Calu3 (cell line): ENCODE data around the gene DTX1. TPM values are rescaled to one million over a fixed set of nuclear protein-coding genes. Genes with fewer than 3 reads are reported as not detected.

ENCODE experiments used
- BruUV-seq: library from RNA; stranded (reverse); fragments of 400-500 nt; replicated peaks from 2 replicates; lab custom pipeline; 2021; lab: Mats Ljungman, UMichigan
- CTCF ChIA-PET: fragments of 300-600 bp; sonication (Branson Sonifier 250); formaldehyde crosslinking; loops from one replicate; lab custom pipeline; 2022; ENCODE audit warnings: antibody characterized with exemption; lab: Charles Lee
- DNase-seq: peaks from one replicate; pipeline ENCODE4 v3.0.0; 2022
- H3K27ac Mint-ChIP-seq: one replicate; pipeline ENCODE4 v1.8.0; 2022; ENCODE audit warnings: mixed read lengths; ENCODE audit not compliant: unreplicated experiment
- H3K27me3 Mint-ChIP-seq: one replicate; pipeline ENCODE4 v1.8.0; 2022; ENCODE audit warnings: mixed read lengths; ENCODE audit not compliant: unreplicated experiment
- H3K36me3 Mint-ChIP-seq: one replicate; pipeline ENCODE4 v1.8.0; 2022; ENCODE audit warnings: mild to moderate bottlenecking, moderate library complexity, mixed read lengths; ENCODE audit not compliant: insufficient read depth, unreplicated experiment
- H3K4me1 Mint-ChIP-seq: one replicate; pipeline ENCODE4 v1.8.0; 2022; ENCODE audit warnings: mild to moderate bottlenecking, low read depth, mixed read lengths; ENCODE audit not compliant: unreplicated experiment
- H3K4me3 Mint-ChIP-seq: one replicate; pipeline ENCODE4 v1.8.0; 2022; ENCODE audit warnings: mild to moderate bottlenecking, low read depth, moderate library complexity, mixed read lengths; ENCODE audit not compliant: unreplicated experiment
- H3K9me3 Mint-ChIP-seq: one replicate; pipeline ENCODE4 v1.8.0; 2022; ENCODE audit warnings: low read depth, mixed read lengths; ENCODE audit not compliant: unreplicated experiment
- intact Hi-C: fragments of 100-400 bp; cut with micrococcal nuclease; formaldehyde crosslinking; loops from one replicate; pipeline ENCODE4 v1.10.0; 2022; ENCODE audit not compliant: unreplicated experiment
- total RNA-seq: library from RNA; stranded (reverse); gene quantifications from 2 replicates; pipeline ENCODE4 v1.2.3, GENCODE V29; 2022
- TF ChIP-seq, protein P1 (sequence below): fragments of 200-600 bp; IDR thresholded peaks from one replicate; pipeline ENCODE4 v1.8.0; 2022; ENCODE audit warnings: antibody characterized with exemption; ENCODE audit not compliant: unreplicated experiment

Gene DTX1
- total RNA-seq, 1 experiment from 2014 or later = not detected

DNA sequence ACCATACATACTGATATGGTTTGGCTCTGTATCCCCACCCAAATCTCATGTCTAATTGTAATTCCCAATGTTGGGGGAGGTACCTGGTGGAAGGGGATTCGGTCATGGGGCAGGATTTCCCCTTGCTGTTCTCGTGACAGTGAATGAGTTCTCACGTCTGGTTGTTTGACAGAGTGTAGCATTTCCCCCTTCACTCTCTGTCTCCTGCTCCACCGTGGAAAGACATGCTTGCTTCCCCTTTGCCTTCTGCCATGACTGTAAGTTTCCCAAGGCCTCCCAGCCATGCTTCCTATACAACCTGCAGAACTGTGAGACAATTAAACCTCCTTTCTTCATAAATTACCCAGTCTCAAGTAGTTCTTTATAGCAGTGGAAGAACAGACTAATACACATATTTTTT, 28.8 kb upstream of the DTX1 start:
- no TSS peak for BruUV-seq
- no peak overlapping the region for H3K4me3 Mint-ChIP-seq
- CTCF ChIA-PET = interaction anchor here (0.8 kb wide), 1 partner anchor 35 kb away, joined by 3 read pairs; no protein-coding TSS in a partner anchor
- TF ChIP-seq, protein P1, sequence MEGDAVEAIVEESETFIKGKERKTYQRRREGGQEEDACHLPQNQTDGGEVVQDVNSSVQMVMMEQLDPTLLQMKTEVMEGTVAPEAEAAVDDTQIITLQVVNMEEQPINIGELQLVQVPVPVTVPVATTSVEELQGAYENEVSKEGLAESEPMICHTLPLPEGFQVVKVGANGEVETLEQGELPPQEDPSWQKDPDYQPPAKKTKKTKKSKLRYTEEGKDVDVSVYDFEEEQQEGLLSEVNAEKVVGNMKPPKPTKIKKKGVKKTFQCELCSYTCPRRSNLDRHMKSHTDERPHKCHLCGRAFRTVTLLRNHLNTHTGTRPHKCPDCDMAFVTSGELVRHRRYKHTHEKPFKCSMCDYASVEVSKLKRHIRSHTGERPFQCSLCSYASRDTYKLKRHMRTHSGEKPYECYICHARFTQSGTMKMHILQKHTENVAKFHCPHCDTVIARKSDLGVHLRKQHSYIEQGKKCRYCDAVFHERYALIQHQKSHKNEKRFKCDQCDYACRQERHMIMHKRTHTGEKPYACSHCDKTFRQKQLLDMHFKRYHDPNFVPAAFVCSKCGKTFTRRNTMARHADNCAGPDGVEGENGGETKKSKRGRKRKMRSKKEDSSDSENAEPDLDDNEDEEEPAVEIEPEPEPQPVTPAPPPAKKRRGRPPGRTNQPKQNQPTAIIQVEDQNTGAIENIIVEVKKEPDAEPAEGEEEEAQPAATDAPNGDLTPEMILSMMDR = no peak
- H3K27ac Mint-ChIP-seq = no peak overlapping the region
- no peak for DNase-seq
- no peaks in the 10 kb centered on the region for H3K36me3 Mint-ChIP-seq
- peaks cover 9% of the 10 kb centered on the region for H3K4me1 Mint-ChIP-seq
- intact Hi-C loops = no loop called here
- no peaks in the 10 kb centered on the region for H3K9me3 Mint-ChIP-seq
- peaks cover 70% of the 10 kb centered on the region for H3K27me3 Mint-ChIP-seq

DNA sequence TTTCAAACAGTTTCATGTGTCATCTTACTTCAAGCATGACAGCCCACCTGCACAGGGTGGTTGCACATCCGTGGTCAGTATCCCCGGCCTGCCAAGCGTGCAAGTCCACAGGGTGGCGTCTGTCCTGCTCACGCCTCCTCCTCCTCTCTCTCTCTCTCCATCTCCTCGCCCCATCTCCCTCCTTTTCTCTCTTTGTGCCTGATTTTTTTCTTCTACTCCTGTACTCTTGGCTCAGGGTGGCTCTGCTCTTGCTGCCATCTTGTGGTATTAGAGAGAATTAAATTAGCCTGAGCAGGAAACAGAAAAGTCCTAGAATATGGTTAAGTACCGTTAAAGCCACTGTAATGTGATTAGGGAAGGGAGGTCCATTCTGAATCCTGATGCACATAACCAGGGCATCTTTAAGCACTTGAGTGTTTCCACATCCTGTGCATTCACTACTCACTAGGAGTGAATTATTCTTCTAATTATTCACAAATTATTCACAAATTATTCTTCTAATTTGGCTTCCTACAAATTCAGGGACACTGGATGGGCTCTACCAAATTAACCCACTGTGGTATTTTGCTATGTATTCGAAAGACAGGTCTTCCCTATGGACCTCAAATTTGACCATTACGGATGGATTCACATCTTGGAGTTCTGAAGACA, 25.5 kb upstream of the DTX1 start:
- H3K27me3 Mint-ChIP-seq = peaks cover 53% of the 10 kb centered on the region
- TF ChIP-seq, protein P1 = peak; percentile 68
- CTCF ChIA-PET = no interaction called here
- no peak overlapping the region for H3K27ac Mint-ChIP-seq
- intact Hi-C loops = loop anchor here (1.0 kb wide), 2 partner anchors 38 to 131 kb away; no protein-coding TSS in a partner anchor
- DNase-seq = peak; percentile 43
- H3K9me3 Mint-ChIP-seq = no peaks in the 10 kb centered on the region
- no peaks in the 10 kb centered on the region for H3K36me3 Mint-ChIP-seq
- no TSS peak for BruUV-seq
- peaks cover 9% of the 10 kb centered on the region for H3K4me1 Mint-ChIP-seq
- H3K4me3 Mint-ChIP-seq = no peak overlapping the region

DNA sequence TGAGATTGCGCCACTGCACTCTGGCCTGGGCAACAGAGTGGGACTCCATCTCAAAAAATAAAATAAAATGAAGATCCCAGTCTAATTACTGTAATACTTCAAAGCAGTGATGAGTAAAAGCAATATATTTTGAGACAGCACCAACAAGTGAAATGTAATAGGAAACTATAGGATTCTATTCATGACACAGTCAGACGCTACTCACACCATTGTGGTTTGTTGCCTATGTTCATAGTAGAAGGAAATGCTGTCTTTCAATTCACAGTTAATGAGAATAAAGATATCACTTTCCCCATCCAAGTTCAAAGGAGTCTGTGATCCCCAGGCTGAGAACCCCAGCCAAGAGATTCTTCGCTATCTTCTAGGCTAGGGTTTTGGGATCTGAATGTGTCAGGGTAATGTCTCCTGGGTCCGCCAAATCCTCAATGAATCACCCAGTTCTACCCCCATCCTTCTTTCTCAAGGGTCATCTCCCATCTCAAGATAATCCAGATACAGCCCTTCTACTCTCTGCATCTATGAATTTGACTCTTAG, 16.6 kb upstream of the DTX1 start:
- Mint-ChIP-seq H3K36me3 (no peaks in the 10 kb centered on the region), H3K27ac (peak overlapping the region; percentile 34), H3K9me3 (no peaks in the 10 kb centered on the region), H3K4me3 (no peak overlapping the region), H3K27me3 (peaks cover 19% of the 10 kb centered on the region), H3K4me1 (peaks cover 13% of the 10 kb centered on the region)
- no peak for DNase-seq
- no TSS peak for BruUV-seq
- intact Hi-C loops = no loop called here
- TF ChIP-seq, protein P1 = no peak
- CTCF ChIA-PET = interaction anchor here (0.6 to 1.3 kb wide), 2 partner anchors 47 to 600 kb away, joined by 4 to 5 read pairs; no protein-coding TSS in a partner anchor

DNA sequence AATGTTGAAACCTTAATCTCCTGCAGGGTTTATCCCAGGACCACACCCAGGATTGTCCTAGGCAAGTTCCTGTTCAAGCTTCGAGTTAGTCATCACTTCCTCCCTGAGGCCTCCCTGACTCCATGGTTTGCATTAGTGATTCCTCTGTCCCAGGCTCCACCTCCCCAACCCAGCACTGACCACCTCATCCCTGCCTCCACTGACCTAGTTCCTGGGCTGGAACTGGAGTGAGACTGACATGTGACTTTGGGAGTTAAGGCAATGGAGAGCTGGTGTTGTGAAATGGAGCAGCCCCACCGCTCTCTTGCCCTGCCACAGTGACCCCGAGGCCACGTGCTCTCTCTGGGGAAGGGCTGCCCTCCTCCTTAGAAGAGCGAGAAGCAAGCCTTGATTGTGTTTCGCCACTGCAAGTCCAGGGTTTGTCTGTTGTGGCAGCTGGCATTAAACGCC, 15.8 kb upstream of the DTX1 start:
- TF ChIP-seq, protein P1 = no peak
- CTCF ChIA-PET = interaction anchor here (0.6 to 1.3 kb wide), 3 partner anchors 48 to 601 kb away, joined by 3 to 5 read pairs (median 4); partner anchors contain the start of gene RASAL1
- no TSS peak for BruUV-seq
- no peak overlapping the region for H3K4me3 Mint-ChIP-seq
- H3K9me3 Mint-ChIP-seq = no peaks in the 10 kb centered on the region
- intact Hi-C loops = no loop called here
- peak overlapping the region; percentile 34 for H3K27ac Mint-ChIP-seq
- peaks cover 27% of the 10 kb centered on the region for H3K27me3 Mint-ChIP-seq
- no peaks in the 10 kb centered on the region for H3K36me3 Mint-ChIP-seq
- peaks cover 13% of the 10 kb centered on the region for H3K4me1 Mint-ChIP-seq
- DNase-seq = peak; percentile 76
